Glomerular visceral epithelial cell (primary cell): ENCODE measurements around the gene EMILIN3.

Experiments
- DNase-seq: peaks from one replicate; pipeline ENCODE4 v3.0.0-alpha.2; 2016; ENCODE audit errors: extremely low spot score

The EMILIN3 gene, protein sequence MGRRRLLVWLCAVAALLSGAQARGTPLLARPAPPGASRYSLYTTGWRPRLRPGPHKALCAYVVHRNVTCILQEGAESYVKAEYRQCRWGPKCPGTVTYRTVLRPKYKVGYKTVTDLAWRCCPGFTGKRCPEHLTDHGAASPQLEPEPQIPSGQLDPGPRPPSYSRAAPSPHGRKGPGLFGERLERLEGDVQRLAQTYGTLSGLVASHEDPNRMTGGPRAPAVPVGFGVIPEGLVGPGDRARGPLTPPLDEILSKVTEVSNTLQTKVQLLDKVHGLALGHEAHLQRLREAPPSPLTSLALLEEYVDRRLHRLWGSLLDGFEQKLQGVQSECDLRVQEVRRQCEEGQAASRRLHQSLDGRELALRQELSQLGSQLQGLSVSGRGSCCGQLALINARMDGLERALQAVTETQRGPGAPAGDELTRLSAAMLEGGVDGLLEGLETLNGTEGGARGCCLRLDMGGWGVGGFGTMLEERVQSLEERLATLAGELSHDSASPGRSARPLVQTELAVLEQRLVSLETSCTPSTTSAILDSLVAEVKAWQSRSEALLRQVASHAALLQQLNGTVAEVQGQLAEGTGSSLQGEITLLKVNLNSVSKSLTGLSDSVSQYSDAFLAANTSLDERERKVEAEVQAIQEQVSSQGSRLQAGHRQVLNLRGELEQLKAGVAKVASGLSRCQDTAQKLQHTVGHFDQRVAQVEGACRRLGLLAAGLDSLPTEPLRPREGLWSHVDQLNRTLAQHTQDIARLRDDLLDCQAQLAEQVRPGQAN

DNA sequence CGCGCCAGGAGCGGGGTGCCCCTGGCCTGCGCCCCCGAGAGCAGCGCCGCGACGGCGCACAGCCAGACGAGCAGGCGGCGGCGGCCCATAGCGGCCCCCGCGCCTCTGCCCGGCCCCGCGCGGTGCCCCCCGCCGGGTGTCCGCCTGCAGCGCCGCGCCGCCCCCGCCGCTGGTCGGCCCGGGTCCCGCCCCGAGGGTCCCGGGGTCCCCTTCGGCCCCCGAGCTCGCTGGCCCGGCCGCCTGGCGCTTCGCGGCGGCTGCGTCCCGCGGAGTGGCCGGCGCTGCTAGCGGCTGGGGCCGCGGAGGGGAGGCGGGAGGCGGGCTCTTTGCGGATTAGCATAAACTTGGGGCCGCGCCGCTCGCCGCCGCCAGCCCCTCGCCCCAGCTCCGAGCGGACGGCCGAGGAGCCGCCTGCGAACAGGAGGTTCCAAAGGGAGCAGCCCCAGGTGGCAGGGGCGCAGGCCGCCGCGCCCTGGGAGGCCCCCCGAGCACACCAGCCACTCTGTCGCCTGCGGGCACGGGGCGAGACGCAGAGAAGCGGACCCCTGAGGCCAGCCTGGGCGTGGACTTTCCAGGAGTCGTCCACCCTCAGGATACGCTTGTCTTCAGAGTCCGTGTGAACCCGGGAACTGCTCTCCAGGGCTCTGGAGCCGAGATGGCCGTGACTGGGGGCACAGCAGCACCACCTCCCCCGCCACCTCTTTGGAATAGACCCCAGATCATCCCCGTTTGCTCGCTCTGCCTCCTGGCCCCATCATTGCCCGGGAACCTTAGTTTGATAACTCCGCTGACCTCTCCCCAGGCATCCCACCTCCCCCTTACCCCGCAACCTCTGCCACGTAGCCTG lies at the start of gene EMILIN3:
EMILIN3 (minus strand) TSS at position 273 of the 847 bp plus-strand sequence; CDS start at position 89, 184 bp downstream.
- DNase-seq = no peak

DNA sequence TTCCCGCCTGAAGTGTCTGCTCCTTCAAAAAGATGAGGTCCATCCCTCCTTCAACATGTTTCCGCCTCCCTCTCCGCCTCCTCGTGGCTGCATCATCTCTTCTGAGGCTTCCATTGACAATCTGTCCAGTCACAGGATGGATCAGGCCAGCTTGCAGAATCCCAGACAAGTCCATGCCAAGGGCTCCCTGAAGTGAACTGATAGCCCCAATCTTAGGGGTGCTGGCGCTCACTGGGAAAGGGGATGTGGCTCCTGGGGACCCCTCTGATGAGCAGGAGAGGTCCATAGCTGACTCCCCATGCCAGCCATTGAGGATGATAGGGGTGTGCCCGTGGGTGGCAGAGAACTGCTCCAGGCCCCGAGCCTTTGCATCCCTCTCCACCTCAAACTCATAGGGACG lies 48.6 kb upstream of the EMILIN3 start:
- no peak for DNase-seq

DNA sequence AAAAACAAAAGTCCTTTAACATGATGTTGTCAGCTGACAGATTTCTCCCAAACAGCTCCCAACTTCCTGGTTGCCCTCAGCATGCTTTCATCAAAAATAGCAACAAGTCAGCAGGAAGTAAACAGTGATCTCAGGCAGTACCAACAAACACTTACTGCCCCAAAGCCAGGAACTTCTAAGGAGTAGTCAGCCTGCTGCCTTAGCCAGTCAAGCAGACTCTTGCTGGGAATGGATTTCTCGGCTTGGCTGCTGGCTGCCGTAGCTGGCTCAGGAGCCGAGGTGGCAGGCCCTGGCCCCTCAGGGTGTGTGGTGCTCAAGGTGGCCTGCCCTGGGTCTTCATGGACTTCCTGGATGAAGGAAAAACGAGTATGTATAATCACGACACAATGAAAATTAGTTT lies 46.6 kb upstream of the EMILIN3 start:
- no peak for DNase-seq

DNA sequence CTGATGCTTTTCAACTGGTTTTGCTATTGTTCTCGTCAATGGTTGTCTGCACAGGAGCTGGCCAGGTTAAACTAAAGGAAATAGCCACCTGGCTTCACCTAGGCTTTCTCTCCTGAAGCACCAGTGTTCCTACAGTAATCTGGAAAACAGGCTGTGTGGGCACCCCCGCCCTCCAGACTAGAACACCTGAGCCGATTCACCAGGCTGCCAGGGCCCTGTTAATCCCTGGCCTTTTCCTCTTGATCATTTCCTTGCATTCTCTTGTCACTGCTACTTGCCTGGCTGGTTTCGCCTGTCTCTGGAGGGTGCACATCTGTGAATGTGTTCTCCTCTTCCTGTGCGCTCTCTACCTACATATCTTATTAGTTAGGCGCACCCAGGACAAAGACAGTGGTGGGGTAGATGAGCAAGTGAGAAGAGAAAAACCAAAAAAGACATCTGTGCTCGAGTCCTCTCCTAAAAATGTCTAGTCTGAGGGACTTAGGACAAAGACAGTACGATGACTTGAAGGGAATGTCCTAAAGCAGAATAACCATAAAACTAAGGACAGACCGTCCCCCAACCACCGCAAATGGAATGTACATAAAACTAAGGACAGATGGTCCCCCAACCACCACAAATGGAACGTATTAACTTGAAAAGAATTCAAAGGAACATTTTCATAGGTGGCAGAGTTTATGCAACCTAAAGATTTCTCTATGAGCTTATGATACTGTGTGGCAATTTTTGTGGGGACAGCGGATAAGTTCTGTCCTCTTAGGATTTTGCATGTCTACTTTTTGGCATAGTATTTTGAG lies 45.9 kb upstream of the EMILIN3 start:
- no peak for DNase-seq

DNA sequence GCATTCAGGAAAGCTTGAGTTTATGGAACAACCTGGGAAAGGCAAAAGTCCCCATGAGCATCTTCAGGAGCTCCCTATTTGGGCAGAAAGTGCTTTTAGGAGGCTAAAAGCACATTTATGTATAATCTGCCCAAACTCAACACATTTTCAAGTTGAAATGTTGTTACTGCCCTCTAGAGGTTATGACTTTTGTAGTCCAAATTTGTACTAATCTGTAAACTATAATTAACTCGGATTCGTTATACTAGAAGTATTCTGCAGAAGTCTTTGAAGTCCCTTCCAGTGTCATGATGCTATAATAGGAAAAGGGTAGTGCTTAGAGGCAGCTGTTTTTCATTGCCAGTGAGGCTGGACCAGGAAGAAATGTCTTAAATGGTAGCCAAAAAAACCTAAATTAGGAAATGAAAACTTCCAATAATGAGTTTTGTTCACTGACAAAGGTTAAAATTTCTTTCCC lies 44.8 kb upstream of the EMILIN3 start:
- no peak for DNase-seq

DNA sequence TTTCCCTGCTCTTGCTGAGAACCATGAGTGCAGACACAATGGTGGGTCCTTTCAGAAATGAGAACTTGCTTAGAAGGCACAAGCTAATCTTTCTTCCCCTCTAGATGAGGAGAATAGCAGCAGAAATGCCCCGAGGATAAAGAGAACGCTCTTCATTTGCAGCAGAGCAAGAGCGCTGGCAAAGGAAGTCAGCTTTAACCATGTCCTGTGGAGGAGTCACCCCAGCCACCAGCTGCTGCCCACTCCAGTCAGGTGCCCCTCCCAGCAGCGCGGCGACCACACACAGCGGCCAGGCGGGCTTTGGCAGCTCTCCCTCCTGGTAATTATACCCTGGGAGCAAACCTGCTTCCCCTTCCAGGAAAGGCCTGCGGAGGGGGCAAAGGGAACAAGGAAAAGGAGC lies 42.4 kb upstream of the EMILIN3 start:
- DNase-seq = no peak

DNA sequence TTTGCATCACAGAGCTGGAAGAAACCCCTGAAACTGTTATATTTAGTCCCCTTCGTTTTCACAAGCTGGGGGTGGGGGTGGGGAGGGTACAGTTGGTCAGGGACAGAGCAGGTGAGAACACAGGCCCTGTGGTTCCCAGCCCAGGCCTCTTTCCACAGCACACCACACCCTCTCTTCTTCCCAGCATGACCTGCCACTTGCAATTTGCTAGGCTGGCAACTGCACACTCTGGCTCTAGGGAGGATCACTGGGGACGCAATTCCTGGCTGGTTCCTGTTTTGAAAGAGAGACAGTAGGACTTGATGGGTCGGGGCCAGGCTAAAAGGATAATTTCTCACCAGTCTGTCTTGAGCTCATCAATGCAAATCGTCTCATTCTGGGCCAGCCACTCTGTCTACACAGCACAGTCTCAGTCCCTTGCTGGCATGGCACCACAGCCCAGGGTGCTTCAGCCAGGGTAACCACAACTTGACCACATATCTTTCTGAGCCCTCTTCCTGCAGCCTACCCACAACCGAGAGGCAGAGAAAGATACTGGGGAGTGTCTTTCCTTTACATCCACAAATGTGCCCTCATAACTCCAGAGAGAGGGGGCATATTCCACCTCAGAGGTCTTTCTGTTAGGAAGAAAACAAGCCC lies 41.7 kb upstream of the EMILIN3 start:
- peak; percentile 24 for DNase-seq

DNA sequence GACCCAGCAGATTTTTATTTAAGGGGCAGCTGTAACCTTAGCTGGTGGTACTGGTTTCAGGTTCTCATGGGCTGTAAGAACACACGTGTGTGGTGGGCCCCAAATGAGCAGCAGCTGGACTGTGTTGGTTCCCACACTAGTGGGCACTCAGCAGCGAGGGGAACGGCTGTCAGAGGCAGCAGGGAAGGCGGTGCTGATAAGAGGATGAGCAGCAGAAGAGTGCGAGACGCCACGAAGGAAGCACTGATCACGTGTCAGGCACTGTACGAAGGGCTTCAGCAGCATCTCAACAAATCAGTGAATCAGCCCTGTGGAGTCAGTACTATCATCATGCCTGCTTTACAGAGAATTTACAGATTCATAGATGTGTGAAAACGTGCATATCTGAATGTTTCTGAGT lies 41.0 kb upstream of the EMILIN3 start:
- no peak for DNase-seq

DNA sequence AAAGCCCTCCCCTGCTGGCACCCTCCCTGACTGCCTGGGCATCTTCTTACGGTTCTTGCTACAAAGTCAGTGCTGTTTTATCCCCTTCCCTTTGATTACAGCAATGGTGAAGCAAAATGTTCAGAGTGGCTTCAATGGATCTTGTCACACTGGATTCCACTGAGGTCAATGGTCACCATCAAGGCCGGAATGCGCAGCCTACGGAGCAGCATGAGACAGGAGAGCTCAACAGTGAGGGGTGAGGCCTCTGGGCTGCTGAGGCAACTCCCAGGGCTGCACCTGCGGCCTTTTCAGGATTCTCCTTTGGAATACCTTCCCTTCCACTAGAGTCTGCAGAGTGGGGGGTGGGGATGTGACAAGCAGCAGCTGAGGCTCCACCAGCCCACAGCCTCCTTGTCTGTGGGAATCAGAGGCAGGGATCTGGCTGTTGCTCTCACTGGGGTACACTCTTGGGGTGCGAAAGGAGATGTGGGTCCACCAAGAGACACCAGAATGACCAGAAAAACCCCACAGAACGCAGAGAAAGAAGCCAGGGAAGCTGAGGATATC lies 40.4 kb upstream of the EMILIN3 start:
- no peak for DNase-seq

DNA sequence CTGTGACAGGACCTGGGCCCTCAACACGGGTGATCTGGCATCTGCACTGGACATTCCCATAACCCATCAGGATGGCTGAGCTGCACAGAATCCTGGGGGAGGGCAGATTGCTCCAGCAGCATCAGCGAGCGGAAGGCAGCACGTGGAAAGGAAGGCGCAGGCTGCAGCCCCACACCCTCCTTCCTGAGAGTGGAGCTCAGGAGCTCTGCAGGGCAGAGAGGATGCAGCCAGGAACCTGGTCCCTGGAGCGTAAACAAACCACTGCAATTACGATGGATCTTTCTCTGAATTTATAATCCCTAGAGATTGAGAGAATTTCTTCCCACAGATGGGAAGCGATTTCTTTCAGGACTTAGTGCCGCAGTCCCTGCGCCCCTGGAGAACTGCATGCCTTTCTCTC lies 39.7 kb upstream of the EMILIN3 start:
- no peak for DNase-seq

DNA sequence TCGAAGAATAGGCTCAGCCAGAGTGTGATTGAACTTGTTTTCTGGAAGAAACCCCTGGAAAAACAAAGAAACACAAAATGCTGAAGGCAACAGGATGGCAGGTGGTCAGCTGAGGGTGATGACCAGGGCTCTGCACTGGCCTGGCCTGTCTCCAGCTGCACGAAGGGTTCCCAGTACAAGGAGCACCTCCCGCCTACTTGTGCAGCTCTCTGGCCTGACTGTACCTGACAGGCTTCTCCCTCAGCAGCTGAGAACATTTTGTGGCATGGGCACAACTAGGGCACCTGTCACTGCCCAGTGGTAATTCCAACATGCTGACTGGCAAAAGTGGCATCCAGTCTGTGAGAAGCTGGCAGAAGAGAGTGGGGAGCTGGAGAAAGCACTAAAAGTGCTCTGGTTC lies 38.8 kb upstream of the EMILIN3 start:
- DNase-seq = no peak

DNA sequence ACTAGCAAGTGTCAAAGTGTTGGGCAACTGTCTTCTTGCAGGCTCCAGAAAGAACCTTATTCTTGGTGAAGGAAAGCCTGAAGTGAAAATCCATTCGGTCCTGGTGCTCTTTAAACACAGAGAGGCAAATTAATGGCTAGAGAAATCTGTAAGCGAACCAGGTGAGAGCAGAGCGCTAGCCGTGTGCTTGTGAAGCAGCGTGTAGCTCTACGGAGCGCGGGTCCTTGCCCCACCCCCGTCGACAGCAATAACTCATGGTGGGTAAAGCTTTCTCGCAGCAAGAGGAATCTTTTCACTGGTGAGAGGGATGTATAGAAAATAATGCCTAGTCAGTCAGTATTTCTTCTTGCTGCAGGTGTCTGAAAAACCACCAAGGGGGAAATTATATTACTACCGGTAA lies 37.0 kb upstream of the EMILIN3 start:
- DNase-seq = no peak

DNA sequence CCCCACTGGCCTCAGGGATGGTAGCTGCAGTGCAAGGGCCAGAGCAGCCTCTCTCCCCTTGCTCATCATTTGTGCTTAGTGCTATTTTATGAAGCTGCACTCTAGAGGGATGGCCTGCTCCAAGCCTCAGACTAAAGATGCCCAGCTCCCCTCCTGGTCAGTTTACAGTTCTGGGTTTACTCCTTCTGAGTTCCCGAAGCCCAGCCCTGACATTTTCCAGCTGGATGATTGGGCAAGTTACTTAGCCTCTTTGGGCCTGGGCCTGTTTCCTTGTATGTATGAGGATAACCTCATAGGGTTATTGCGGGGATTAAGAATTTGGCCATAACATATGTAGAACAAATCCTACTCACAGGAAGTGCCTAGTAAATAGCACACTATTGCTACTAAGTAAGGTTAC lies 31.8 kb upstream of the EMILIN3 start:
- no peak for DNase-seq

DNA sequence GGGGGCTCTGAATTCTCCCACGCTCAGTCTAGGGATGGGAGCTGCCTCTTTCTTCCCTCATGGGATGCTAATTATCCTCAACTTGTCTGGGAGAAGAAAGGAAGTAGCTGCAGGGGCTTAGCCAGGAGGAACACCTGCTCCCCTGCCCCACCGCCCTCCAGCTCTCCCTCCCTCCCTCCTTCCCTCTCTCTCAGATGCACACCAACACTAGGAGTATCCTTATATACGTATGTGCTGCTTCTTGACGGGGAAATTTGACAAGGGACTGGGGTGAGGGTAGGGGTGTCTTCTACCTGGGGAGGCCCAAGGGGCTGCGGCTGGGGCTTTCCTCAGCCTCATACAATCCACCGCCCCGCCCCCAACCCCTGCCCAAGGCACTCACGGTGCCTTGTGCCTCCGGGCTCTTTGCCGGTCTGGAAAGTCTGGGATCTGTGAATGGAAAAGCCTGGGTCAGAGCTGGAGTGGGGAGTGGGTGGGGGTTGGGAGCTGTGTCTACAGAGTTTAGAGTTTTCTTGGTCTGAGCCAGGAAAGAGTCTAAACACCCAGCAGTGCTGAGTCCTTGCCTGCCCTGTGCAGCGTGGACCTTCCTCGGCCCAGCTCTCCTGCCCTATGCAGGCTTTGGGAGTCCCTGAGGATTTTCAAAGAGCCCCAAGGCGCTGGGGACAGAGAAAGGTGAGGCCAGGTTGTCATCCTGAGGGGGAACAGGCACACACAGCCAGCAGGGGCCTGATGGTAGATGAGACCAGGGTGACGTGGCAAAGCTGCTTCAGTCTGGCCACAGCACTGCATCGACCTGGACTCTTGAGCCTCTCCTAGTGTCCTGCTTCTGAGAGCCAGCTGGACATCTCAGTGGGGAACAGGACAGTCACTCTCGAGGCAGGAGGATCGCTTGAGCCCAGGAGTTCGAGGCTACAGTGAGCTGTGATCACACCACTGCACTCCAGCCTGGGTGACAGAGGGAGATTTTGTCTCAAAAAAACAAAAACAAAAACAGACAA lies 29.3 kb upstream of the EMILIN3 start:
- DNase-seq = no peak

DNA sequence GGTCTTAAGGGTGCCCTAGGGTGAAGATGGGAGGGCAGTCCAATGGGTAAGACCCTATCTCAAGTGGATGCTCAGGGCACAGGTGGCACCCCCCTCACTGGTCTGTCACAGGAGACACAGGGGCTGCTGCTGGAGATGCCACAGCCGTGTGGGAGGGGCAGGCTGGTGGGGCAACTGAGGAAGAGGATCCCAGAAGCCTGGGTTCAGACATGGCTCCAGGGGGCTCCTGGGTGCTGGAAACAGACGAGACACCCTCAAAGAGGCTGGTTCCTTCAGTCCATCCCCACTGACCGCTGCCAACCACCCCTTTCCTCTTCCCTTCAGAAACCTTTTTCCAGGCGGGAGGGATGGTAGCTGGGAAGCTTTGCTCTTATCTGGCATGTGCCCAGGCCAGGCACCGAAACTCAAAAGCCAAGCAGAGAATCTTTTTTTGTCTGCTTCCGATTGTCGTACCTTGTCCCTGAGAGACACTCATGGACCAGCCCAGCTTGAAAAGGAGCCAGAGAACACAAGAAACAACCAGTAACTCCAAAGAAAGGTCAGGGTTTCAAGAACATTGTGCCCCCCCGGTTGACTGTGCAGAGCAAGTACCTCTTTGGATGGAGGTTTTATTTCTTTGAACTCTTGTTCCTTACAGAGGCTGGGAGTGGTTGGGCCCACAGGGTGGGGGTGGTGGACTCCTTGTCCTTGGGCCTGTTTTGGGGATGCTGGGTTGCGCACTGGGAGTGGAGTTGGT lies 28.5 kb upstream of the EMILIN3 start:
- DNase-seq = no peak

DNA sequence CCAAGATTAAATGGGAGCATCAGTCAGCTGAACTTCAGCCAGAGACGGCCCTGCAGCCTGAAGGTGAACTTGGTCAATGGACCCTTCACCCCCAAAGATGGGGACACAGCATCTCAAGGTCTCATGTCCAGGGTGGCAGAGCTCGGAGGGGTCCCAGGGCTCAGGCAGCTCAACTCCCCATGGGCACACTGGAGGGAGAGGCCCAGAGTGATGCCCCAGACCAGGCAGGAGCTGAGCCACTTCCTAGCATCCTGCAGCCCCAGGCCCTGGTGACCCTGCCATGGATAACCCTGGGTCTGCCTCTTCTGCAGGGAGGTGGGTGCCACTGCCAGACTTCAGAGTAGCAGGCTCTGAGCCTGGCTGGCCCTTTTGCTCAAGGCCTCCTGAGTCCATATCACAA lies 27.5 kb upstream of the EMILIN3 start:
- DNase-seq = no peak

DNA sequence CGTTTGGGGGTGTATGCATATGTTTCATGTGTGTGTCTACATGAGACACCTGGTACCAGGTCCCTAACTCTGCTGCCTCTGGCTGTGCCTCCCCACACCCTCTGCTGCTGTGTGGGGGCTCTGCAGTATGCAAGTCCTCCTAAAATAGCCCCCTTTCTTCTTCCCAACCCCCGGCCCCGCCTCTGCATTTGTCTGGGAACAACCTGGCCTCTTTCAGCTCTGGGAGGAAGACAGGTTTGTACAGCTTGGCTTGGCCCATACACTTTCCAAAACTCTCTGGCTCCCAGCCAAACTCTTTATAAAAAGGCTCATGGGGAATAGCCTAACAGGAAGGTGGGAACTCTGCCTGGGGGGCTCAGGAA lies 27.1 kb upstream of the EMILIN3 start:
- no peak for DNase-seq

DNA sequence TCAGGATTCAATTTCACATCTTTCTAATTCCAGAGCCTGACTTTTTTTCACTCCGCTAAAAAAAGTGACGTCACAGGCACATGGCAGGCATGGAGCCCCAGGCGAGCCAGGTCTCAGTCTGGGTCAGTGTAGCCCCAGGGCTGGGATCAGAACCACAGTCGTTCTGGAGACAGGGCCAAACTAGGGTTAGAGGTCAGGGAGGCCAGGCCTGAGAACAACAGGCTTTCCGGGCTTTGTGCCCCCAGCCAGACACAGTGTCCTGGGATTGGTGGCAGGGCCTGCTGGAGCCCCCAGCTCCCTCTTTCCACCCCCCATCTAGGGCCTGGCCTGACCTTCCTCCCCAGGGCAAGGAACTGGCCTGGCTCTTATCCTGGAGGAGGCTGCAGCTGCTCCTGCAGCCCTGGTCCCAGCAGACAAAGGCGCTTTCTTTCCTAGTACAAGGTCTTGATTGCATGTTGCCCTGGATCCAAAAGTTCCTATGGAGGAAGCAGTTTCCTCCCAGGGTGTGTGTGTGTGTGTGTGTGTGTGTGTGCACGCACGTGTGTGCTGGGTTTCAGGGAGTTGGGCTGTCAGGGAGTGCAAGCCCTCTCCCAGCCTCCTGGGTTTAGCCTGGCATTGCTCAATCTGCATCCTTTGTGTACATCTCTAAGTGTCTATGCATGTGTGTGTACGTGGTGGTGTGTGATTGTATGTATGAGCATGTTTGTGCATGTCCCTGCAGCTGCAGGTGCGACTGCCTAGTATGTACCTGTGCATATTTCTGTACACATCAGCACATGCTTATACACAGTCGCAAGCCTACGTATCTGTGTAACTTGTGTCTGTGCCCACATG lies 26.5 kb upstream of the EMILIN3 start:
- no peak for DNase-seq
